ENCODE measurements around the gene PPP1R14D.
A peak's percentile ranks its signal among the peaks of the same experiment; 100 is the strongest.

Gene PPP1R14D

DNA sequence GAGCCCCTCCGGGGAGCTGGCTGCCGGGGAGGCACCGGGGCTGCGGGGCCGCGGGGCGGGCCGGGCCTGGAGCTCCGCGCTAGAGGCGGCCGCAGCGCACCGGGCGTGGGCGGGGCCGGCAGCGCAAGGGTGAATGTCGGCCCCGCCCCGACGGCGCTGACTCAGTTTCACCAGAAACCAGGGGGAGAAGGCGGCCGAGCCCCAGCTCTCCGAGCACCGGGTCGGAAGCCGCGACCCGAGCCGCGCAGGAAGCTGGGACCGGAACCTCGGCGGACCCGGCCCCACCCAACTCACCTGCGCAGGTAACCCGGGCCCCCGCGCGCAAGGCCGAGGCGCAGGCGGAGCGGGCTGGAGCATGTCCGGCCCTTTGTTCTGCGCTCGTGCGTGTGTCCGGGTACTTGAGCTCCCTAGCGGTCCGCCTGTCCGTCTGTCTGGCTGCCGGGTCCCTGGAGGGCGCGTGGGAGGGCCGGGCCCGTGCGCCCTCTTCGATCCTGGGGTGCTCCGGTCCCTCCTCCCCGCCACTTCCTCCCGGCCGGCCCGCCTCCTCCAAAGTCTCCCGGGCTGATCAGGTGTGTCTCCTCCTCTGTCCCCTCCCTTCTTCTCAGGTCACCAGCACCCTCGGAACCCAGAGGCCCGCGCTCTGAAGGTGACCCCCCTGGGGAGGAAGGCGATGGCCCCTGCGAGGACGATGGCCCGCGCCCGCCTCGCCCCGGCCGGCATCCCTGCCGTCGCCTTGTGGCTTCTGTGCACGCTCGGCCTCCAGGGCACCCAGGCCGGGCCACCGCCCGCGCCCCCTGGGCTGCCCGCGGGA is 15.6 kb upstream of the PPP1R14D start, which contains the start of gene SPINT1:
Gene SPINT1 (plus strand): TSS at position 164 of the 811 bp plus-strand sequence. CDS start 507 bp downstream, at position 671.
- no peaks in the 10 kb centered on the region for H3K27me3 Mint-ChIP-seq
- peak within 1 kb of the TSS; percentile 58 for H3K27ac Mint-ChIP-seq
- H3K36me3 Mint-ChIP-seq = no peaks in the 10 kb centered on the region
- ATAC-seq (ENCODE audit: low read depth) (peak; percentile 55), DNase-seq (ENCODE audit: low spot score in 2 of 2) (peak; percentile 25 to 56)
- H3K4me1 Mint-ChIP-seq = peaks cover 28% of the 10 kb centered on the region
- H3K9me3 Mint-ChIP-seq = no peaks in the 10 kb centered on the region
- peak within 1 kb of the TSS; percentile 83 for H3K4me3 Mint-ChIP-seq

DNA sequence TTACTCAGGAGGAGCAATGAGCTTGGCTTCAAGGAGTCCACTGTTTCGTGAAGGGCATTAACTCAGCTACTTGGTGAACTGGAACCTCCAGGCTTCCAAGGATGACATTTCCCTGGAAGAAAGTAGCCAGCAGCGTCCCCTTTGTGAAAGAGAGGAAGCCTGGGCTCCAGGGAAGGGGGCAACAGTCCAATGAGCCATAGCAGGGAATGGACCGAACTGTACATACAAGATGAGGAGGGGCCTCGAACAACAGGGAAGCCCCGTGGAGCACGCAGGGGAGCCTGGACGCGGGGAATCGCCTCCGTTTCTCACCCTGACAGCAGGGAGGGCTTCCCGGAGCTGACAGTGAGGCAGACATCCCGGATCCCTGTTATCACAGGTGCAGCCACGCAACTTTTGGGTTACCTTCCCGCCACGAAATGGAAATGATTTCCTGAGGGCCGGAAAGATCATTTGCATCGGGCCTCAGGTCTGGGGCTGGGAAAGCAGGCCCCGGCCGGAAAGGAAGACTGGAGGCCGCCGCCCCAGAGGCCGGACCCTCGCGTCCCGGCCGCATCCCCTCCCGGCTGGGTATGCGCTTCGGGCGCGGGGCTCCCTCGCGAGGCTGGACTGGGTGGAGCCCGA is 14.9 kb upstream of the PPP1R14D start:
- Mint-ChIP-seq H3K4me1 (peaks cover 28% of the 10 kb centered on the region), H3K27me3 (no peaks in the 10 kb centered on the region), H3K36me3 (no peaks in the 10 kb centered on the region), H3K9me3 (no peaks in the 10 kb centered on the region), H3K27ac (no peak overlapping the region), H3K4me3 (peak overlapping the region; percentile 83)
- DNase-seq (ENCODE audit: low spot score in 2 of 2) (no peak), ATAC-seq (ENCODE audit: low read depth) (no peak)

DNA sequence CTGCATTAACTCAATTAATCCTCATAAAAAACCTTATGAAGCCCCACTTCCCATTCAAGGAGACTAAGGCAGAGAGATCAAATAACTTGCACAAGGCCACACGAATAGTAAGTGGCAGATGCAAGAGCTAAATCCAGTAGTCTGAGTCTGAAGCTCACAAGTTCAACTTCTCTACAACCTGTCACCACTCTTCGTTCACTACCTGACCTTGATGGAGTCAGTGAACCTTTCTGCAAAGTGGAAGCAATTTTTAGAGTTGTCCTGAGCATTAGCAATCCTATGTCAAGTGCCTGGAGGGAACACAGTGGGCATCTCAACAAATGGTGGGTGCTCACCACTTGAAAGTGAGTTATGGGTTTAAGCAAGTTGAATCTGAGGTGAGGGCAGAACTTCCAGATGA is 13.2 kb upstream of the PPP1R14D start:
- Mint-ChIP-seq H3K36me3 (no peaks in the 10 kb centered on the region), H3K9me3 (no peaks in the 10 kb centered on the region), H3K27ac (no peak overlapping the region), H3K27me3 (no peaks in the 10 kb centered on the region), H3K4me1 (peaks cover 16% of the 10 kb centered on the region), H3K4me3 (no peak overlapping the region)
- no peak for ATAC-seq (ENCODE audit: low read depth)
- DNase-seq (ENCODE audit: low spot score in 2 of 2) = no peak

DNA sequence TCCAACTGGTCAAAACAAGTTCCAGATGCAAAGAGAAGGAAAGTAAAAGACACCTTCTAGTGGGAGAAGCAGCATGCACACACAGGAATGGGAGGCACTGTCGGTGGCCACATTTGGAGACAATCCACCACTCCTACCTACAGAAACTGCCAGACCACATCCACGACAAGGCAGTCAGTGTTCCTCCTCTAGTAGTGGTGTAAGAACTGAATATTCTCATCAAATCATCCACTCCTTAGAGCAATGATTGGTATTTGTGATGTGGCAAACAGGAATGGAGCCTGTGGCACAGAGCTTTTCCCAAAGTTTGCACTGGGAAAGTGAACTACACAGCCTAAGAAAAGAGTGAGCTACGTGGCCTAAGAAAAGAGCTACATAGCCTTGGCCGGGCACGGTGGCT is 10.2 kb upstream of the PPP1R14D start:
- no peak overlapping the region for H3K4me3 Mint-ChIP-seq
- DNase-seq (ENCODE audit: low spot score in 2 of 2) (no peak), ATAC-seq (ENCODE audit: low read depth) (no peak)
- H3K4me1 Mint-ChIP-seq = peaks cover 3% of the 10 kb centered on the region
- H3K27me3 Mint-ChIP-seq = no peaks in the 10 kb centered on the region
- H3K36me3 Mint-ChIP-seq = no peaks in the 10 kb centered on the region
- H3K27ac Mint-ChIP-seq = no peak overlapping the region
- no peaks in the 10 kb centered on the region for H3K9me3 Mint-ChIP-seq

DNA sequence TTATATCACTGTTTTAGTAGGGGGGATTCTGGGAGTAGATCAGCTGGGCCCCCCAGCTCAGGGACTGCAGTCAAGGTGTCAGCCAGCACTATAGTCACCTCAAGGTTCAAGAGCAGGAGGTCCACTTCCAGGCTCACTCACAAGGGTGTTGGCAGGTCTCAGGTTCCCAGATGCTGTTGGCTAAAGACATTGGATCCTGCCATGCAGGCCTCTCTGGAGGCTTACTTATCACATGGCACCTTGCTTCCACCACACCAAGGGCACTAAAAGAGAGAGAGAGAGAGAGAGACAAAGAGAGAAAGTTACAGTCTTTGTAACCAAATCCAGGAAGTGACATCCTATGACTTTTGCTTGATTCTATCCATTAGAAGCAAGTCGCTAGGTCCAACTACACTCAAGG is 7.5 kb upstream of the PPP1R14D start:
- H3K27me3 Mint-ChIP-seq = no peaks in the 10 kb centered on the region

DNA sequence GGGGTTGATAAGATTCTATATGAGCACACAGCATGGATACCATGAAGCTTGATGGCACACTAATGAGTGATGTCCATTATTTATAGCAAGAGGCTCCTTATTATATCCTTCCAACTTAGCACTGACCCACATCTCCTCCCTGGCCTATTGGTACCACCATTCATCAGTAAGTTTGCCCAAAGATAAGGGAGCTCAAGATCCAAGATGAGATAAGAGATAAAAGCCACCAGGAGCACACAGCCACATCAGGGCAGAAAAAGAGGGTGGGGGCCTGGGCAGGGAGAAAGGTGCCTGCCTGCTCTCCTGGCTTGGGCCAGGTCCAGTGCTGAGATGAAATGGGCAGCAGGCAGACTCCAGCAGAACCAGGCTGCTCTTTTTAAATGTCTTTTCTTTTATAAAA is 4.4 kb upstream of the PPP1R14D start:
- ATAC-seq (ENCODE audit: low read depth) = no peak
- no peaks in the 10 kb centered on the region for H3K27me3 Mint-ChIP-seq
- H3K36me3 Mint-ChIP-seq = peaks cover 5% of the 10 kb centered on the region
- no peak overlapping the region for H3K4me3 Mint-ChIP-seq
- DNase-seq (ENCODE audit: low spot score in 2 of 2) = no peak
- H3K4me1 Mint-ChIP-seq = no peaks in the 10 kb centered on the region
- H3K9me3 Mint-ChIP-seq = peaks cover 2% of the 10 kb centered on the region
- H3K27ac Mint-ChIP-seq = no peak overlapping the region

More for the DNA sequence above, 7.5 kb upstream of the PPP1R14D start:
- no peak overlapping the region for H3K4me3 Mint-ChIP-seq
- ATAC-seq (ENCODE audit: low read depth) = no peak
- peaks cover 5% of the 10 kb centered on the region for H3K36me3 Mint-ChIP-seq
- no peak for DNase-seq (ENCODE audit: low spot score in 2 of 2)
- H3K27ac Mint-ChIP-seq = no peak overlapping the region
- peaks cover 2% of the 10 kb centered on the region for H3K9me3 Mint-ChIP-seq
- H3K4me1 Mint-ChIP-seq = no peaks in the 10 kb centered on the region

DNA sequence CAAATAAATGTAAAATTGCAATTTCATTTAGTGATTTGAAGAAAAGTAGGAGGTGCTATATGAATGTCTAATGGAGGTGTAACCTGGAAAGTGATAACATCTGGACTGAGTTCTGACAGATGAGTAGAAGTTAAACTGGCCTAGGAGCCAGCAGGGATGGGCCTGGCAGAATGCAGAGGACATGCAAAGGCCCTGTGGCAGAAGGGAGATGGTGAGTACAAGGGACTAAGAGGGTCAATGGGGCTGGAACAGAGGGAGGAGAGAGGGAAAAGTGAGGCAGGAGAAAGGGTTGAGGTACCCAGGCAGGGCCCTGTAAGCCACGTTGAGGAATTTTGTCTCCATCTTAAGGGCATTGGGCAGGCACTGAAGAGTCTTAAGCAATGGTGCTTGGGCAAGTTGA is 3.4 kb upstream of the PPP1R14D start:
- H3K9me3 Mint-ChIP-seq = peaks cover 2% of the 10 kb centered on the region
- DNase-seq (ENCODE audit: low spot score in 2 of 2) (no peak), ATAC-seq (ENCODE audit: low read depth) (no peak)
- no peak overlapping the region for H3K27ac Mint-ChIP-seq
- H3K4me3 Mint-ChIP-seq = no peak overlapping the region
- H3K4me1 Mint-ChIP-seq = no peaks in the 10 kb centered on the region
- no peaks in the 10 kb centered on the region for H3K27me3 Mint-ChIP-seq
- peaks cover 5% of the 10 kb centered on the region for H3K36me3 Mint-ChIP-seq

DNA sequence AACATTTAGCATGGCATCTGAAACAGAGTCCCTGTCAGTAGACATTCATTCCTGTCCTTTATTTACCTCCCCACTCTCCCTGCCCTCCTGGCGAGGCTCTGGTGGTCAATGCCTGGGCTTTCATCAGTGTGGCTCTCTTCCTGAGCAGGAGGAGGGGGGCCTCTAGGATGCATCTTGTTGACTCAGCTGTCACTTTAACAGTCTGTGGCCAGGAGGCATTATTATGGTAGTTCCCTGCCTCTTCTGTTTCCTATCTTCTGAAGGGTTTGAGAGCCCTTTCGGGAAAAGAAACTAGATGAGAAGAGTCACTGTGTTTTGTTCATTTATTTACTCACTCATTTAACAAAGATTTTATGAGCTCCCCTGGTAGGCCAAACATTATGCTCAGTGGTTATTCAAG is 2.4 kb upstream of the PPP1R14D start:
- Mint-ChIP-seq H3K27me3 (no peaks in the 10 kb centered on the region), H3K36me3 (peaks cover 5% of the 10 kb centered on the region), H3K27ac (no peak overlapping the region), H3K4me3 (no peak overlapping the region), H3K4me1 (no peaks in the 10 kb centered on the region), H3K9me3 (peaks cover 2% of the 10 kb centered on the region)
- no peak for DNase-seq (ENCODE audit: low spot score in 2 of 2)
- no peak for ATAC-seq (ENCODE audit: low read depth)

DNA sequence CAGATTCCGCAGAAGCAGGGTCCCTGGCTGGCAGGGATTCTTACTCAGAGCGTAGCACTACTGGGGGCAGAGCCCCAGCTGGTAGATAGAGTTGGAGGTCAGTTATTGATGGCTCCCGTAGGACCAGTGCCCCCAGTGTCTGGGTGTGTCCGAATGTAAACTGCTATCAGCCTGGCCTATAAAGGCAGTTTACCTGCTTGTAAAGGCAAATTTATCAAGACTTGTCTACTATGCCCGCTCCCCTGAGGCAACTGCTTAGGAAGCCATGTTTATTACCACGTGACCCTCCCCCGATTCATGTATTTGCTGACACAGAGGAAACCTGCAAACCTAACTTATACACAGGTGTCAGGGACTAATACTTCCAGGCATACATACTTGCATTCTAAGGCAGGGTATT is 607 bp upstream of the PPP1R14D start:
- Mint-ChIP-seq H3K4me3 (no peak overlapping the region), H3K4me1 (no peaks in the 10 kb centered on the region), H3K27ac (no peak overlapping the region), H3K9me3 (peaks cover 2% of the 10 kb centered on the region), H3K36me3 (peaks cover 5% of the 10 kb centered on the region), H3K27me3 (no peaks in the 10 kb centered on the region)
- ATAC-seq (ENCODE audit: low read depth) = no peak
- DNase-seq (ENCODE audit: low spot score in 2 of 2) = no peak

DNA sequence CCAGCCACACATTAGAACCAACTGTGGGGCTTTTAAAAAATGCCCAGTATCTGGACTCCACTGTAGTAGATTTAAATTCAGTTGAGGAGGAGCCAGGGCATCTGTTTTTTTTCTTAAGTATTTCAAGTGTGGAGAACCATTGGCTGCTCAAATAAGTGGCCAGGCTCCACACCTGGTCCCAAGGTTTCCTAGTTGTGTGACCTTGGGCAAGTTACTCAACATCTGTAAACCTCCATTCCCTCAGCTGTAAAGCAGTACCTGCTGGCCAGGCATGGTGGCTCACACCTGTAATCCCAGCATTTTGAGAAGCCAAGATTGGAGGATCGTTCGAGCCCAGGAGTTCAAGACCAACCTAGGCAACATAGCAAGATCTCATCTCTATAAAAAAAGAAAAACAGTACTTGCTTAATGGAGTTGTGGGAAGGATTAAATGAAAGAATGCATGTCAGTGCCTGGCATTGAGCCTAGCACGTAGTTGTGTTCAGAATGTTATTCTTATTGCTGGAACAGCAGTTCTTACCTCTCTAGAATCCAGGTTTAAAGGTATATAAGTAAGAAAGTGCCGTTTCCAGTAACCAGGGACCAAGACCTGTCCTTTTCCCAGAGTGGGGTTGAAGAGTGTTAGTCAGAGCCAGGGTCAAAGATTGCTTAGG is 2.0 kb downstream of the PPP1R14D start:
- Mint-ChIP-seq H3K36me3 (peaks cover under 1% of the 10 kb centered on the region), H3K4me1 (no peaks in the 10 kb centered on the region), H3K27ac (no peak overlapping the region), H3K4me3 (no peak overlapping the region), H3K27me3 (no peaks in the 10 kb centered on the region), H3K9me3 (no peaks in the 10 kb centered on the region)
- ATAC-seq (ENCODE audit: low read depth) = no peak
- DNase-seq (ENCODE audit: low spot score in 2 of 2) = no peak

DNA sequence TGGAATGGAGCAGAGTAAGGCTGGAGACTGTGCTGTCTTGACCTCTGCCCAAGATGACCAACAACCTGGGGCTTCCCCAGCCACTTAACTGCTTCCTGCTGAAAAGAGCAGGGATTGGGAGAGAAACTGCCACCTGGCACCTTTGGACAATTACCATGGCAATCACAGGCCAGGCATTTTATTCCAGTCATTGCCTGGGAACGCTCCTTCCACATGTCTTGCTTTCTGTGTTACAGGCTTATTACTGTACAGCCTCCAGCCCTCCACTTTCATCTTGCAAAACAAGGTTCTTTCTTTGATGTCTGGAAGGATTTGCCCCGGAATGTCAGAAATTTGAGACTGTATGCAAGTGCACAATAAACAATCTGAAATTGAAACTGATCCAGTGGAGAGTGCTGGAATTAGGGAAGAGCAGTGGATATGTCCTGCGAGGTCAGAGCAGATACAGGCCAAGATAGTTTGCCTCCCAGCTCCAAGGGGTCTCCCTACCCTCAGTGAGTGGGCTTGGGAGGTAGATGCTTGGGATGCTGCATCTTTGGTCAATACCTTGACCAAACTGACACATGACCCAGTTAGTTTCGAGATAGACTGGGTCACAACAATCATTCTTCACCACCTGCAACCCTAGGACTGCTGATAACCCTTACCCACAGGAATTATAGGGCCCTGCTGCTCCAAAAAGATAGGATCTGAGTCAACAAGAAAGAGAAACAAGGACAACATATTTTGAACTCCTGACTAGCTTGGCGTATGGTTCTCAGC is 2.7 kb downstream of the PPP1R14D start:
- H3K27ac Mint-ChIP-seq = no peak overlapping the region
- H3K4me1 Mint-ChIP-seq = no peaks in the 10 kb centered on the region

DNA sequence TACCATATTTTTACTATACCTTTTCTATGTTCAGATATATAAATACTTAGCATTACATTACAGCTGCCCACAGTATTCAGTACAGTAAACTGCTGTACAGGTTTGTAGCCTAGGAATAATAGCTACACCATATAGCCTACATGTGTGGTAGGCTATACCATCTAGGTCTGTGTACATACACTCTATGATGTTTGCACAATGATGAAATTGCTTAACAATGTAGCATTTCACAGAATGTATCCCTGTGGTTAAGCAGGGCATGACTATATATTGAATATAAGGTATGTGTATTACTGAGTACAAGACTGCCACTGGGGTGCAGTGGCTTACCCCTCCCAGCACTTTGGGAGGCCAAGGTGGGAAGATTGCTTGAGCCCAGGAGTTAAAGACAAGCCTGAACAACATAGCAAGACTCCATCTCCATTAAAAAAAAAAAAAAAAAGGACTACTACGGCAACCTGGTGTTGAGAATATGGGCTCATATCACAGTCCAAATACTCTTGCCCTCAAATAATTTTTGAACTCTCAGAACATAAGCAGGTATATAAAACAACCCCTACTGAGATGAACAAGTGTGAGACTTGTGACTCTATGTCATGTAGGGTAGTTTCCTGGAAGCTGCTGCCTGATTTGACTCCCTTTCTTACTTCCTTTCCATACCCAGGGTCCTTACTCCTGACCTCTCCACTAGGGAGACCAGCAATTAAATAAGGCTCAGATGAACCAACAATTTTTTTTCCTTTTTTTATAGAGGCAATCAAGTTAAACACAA is 4.8 kb downstream of the PPP1R14D start:
- Mint-ChIP-seq H3K9me3 (no peaks in the 10 kb centered on the region), H3K36me3 (no peaks in the 10 kb centered on the region), H3K4me1 (no peaks in the 10 kb centered on the region), H3K4me3 (no peak overlapping the region), H3K27ac (no peak overlapping the region), H3K27me3 (no peaks in the 10 kb centered on the region)
- no peak for DNase-seq (ENCODE audit: low spot score in 2 of 2)
- no peak for ATAC-seq (ENCODE audit: low read depth)

More for the DNA sequence above, 2.7 kb downstream of the PPP1R14D start:
- Mint-ChIP-seq H3K9me3 (no peaks in the 10 kb centered on the region), H3K36me3 (no peaks in the 10 kb centered on the region), H3K27me3 (no peaks in the 10 kb centered on the region), H3K4me3 (no peak overlapping the region)
- DNase-seq (ENCODE audit: low spot score in 2 of 2) (no peak), ATAC-seq (ENCODE audit: low read depth) (no peak)

DNA sequence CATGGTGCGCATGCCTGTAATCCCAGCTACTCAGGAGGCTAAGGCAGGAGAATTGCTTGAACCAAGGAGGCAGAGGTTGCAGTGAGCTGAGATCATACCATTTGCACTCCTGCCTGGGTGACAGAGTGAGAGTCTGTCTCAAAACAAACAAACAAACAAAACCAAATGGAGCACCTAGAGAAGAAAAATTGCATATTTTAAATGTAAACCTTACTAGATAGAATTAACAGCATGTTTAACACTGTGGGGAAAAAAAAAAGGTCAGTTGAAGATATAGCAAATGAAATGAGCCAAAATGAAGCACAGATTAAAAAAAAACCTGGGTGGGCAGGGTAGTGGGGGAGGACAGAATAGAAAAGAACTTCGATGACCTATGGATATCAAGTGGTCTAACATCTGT is 7.3 kb downstream of the PPP1R14D start:
- H3K36me3 Mint-ChIP-seq = no peaks in the 10 kb centered on the region
- H3K27me3 Mint-ChIP-seq = no peaks in the 10 kb centered on the region
- DNase-seq (ENCODE audit: low spot score in 2 of 2) = no peak
- H3K4me3 Mint-ChIP-seq = no peak overlapping the region
- H3K9me3 Mint-ChIP-seq = no peaks in the 10 kb centered on the region
- no peaks in the 10 kb centered on the region for H3K4me1 Mint-ChIP-seq
- no peak overlapping the region for H3K27ac Mint-ChIP-seq
- no peak for ATAC-seq (ENCODE audit: low read depth)
